HepG2 (cell line): ENCODE data around the gene PLXNA3. TPM values are rescaled to one million over a fixed set of nuclear protein-coding genes. Genes with fewer than 3 reads are reported as not detected.

Source experiments
- ATAC-seq: fragments of 200-7000 bp; cut with Tn5 transposase; 3 replicates; pipeline ENCODE4 v1.9.1; 2020; ENCODE audit warnings: mild to moderate bottlenecking, moderate library complexity
- BruUV-seq: library from RNA; stranded (reverse); fragments of 400-500 nt; replicated peaks from 2 replicates; lab custom pipeline; 2021; lab: Mats Ljungman, UMichigan
- CTCF ChIA-PET: fragments of 300-600 bp; formaldehyde crosslinking; extraction: SDS; loops from one replicate; lab custom pipeline; 2021; ENCODE audit warnings: low total read pairs, inconsistent platforms, low intra/inter-chr PET ratio; lab: Yijun Ruan, JAX
- POLR2A ChIA-PET: fragments of 350-600 bp; sonication (Branson Sonifier 250); formaldehyde crosslinking; loops from one replicate; lab custom pipeline; 2020; ENCODE audit warnings: antibody characterized with exemption, inconsistent platforms; lab: Yijun Ruan, JAX
- DNase-seq: peaks from one replicate; pipeline ENCODE4 v3.0.0-alpha.2; 2015; ENCODE audit warnings: low spot score
- FAIRE-seq: peaks from 3 replicates; lab custom pipeline; 2011; peaks lifted over from hg19 to GRCh38; lab: Jason Lieb, UNC
- H2AFZ ChIP-seq: one replicate; pipeline ENCODE4 v1.6.1; 2011; ENCODE audit warnings: low read length, inconsistent platforms
- H3K27ac ChIP-seq: fragments of 300-600 bp; 3 replicates; pipeline ENCODE4 v1.8.0; 2011; ENCODE audit warnings: mixed run types, mild to moderate bottlenecking, mixed read lengths, low read length, inconsistent platforms; ENCODE audit not compliant: insufficient read depth; ENCODE audit errors: extremely low read length
- H3K27me3 ChIP-seq, 2 experiments: fragments of 200-600 bp in 1 of 2; 2 replicates in 1 of 2; 3 replicates in 1 of 2; pipeline versions ENCODE4 v1.6.0 to v1.8.0; 2011; ENCODE audit warnings: low read length in 2 of 2, mild to moderate bottlenecking in 2 of 2, moderate library complexity in 2 of 2, inconsistent platforms in 1 of 2; ENCODE audit not compliant: insufficient read depth in 2 of 2, control insufficient read depth in 1 of 2
- H3K36me3 ChIP-seq, 2 experiments: fragments of 200-600 bp in 1 of 2; replicated peaks in 1 of 2; 2 replicates in 1 of 2; 3 replicates in 1 of 2; pipeline versions ENCODE4 v1.5.1 to v1.8.0; 2011; ENCODE audit warnings: low read length in 2 of 2, inconsistent platforms in 1 of 2; ENCODE audit not compliant: insufficient read depth in 2 of 2, control insufficient read depth in 1 of 2
- H3K4me1 ChIP-seq: 2 replicates; pipeline ENCODE4 v1.5.1; 2012; ENCODE audit warnings: low read length, inconsistent platforms; ENCODE audit not compliant: insufficient read depth
- H3K4me2 ChIP-seq: 2 replicates; pipeline ENCODE4 v1.6.0; 2011; ENCODE audit warnings: low read depth, low read length, inconsistent platforms
- H3K4me3 ChIP-seq, 3 experiments: fragments of 200-600 bp in 1 of 3; sonication (generic), shearing (Covaris generic) in 1 of 3; replicated peaks in 1 of 3; 2 replicates each; pipeline ENCODE4 v1.5.1; 2011 to 2016; ENCODE audit warnings: low read length in 3 of 3, inconsistent platforms in 2 of 3, low read depth in 2 of 3, mild to moderate bottlenecking in 2 of 3, control low read depth in 1 of 3, mixed read lengths in 1 of 3; ENCODE audit not compliant: insufficient read depth in 1 of 3
- H3K79me2 ChIP-seq: one replicate; pipeline ENCODE4 v1.6.1; 2011; ENCODE audit warnings: low read length, inconsistent platforms; ENCODE audit not compliant: insufficient read depth
- H3K9ac ChIP-seq: 2 replicates; pipeline ENCODE4 v1.6.0; 2011; ENCODE audit warnings: mild to moderate bottlenecking, low read depth, low read length, inconsistent platforms; ENCODE audit not compliant: insufficient read depth
- H3K9me3 ChIP-seq: 2 replicates; pipeline ENCODE4 v1.5.1; 2012; ENCODE audit warnings: mild to moderate bottlenecking, low read length
- H4K20me1 ChIP-seq: 2 replicates; pipeline ENCODE4 v1.6.0; 2011; ENCODE audit warnings: inconsistent platforms, mild to moderate bottlenecking, low read length, moderate library complexity; ENCODE audit not compliant: insufficient read depth
- BRCA1 ChIP-seq: sonication (generic); formaldehyde crosslinking; IDR thresholded peaks from 2 replicates; pipeline ENCODE4 v1.4.0; 2020; ENCODE audit warnings: missing genetic modification reagents
- FOXM1 ChIP-seq: sonication (generic); formaldehyde crosslinking; IDR thresholded peaks from 2 replicates; pipeline ENCODE4 v1.5.0; 2020; ENCODE audit warnings: missing genetic modification reagents
- GMEB1 ChIP-seq: sonication (generic); formaldehyde crosslinking; IDR thresholded peaks from 2 replicates; pipeline ENCODE4 v1.5.1; 2020; ENCODE audit warnings: missing genetic modification reagents, mild to moderate bottlenecking, borderline replicate concordance
- HNF4A ChIP-seq: sonication (generic); formaldehyde crosslinking; IDR thresholded peaks from 2 replicates; pipeline ENCODE4 v1.4.0; 2020; ENCODE audit warnings: missing genetic modification reagents
- MIER3 ChIP-seq: IDR thresholded peaks from 2 replicates; pipeline ENCODE4 v1.6.1; 2016; ENCODE audit warnings: missing compliant biosample characterization, borderline replicate concordance
- PBX3 ChIP-seq: sonication (generic); formaldehyde crosslinking; IDR thresholded peaks from 2 replicates; pipeline ENCODE4 v1.8.1; 2023; ENCODE audit warnings: missing genetic modification reagents, inconsistent platforms, borderline replicate concordance
- SOX5 ChIP-seq: IDR thresholded peaks from 2 replicates; pipeline ENCODE4 v1.6.1; 2016; ENCODE audit warnings: borderline replicate concordance
- TBX2 ChIP-seq: sonication (generic); formaldehyde crosslinking; IDR thresholded peaks from 2 replicates; pipeline ENCODE4 v1.5.0; 2020; ENCODE audit warnings: missing genetic modification reagents, mild to moderate bottlenecking, borderline replicate concordance
- ZBTB7A ChIP-seq: sonication (generic); formaldehyde crosslinking; IDR thresholded peaks from 2 replicates; pipeline ENCODE4 v1.8.0; 2022; ENCODE audit warnings: mild to moderate bottlenecking, missing genetic modification reagents
- ZNF383 ChIP-seq: sonication (generic); formaldehyde crosslinking; IDR thresholded peaks from 2 replicates; pipeline ENCODE4 v1.4.0; 2020; ENCODE audit warnings: missing genetic modification reagents, mild to moderate bottlenecking, borderline replicate concordance
- ZNF430 ChIP-seq: sonication (generic); formaldehyde crosslinking; IDR thresholded peaks from 2 replicates; pipeline ENCODE4 v1.9.0; 2021; ENCODE audit warnings: mild to moderate bottlenecking, missing genetic modification reagents
- ZNF562 ChIP-seq: sonication (generic); formaldehyde crosslinking; IDR thresholded peaks from 2 replicates; pipeline ENCODE4 v1.8.0; 2022; ENCODE audit warnings: missing genetic modification reagents, borderline replicate concordance
- ZSCAN21 ChIP-seq: sonication (generic); formaldehyde crosslinking; IDR thresholded peaks from 2 replicates; pipeline ENCODE4 v1.8.0; 2022; ENCODE audit warnings: mild to moderate bottlenecking, missing genetic modification reagents, moderate library complexity, borderline replicate concordance
- WGBS: methylation state at CpG from one replicate; pipeline ENCODE4 v1.1.6; 2017; ENCODE audit warnings: low lambda C conversion rate; 5-methylcytosine and 5-hydroxymethylcytosine counted together
- in situ Hi-C: cut with HindIII; loops from 2 replicates; pipeline ENCODE4 v1.10.0; 2017; ENCODE audit warnings: low pct_unique_long_range_greater_than_20kb; ENCODE audit not compliant: extremely low pct_ligation_motif_present
- intact Hi-C: fragments of 100-400 bp; cut with micrococcal nuclease; formaldehyde crosslinking; loops from one replicate; pipeline ENCODE4 v1.10.0; 2022; ENCODE audit not compliant: unreplicated experiment
- polyA plus RNA-seq, 8 experiments: library from polyadenylated mRNA; depleted of rRNA in 3 of 8; stranded (reverse) in 7 of 8; unstranded in 1 of 8; fragments of >200 nt; fragmentation: Illumina TruSeq in 4 of 8; extraction: Trizol in 4 of 8; gene quantifications; 2 replicates each; pipeline versions ENCODE4 v1.2.1 to v1.2.3, GENCODE V29; 2011 to 2016; ENCODE audit warnings: low read depth in 4 of 8, missing spikeins in 1 of 8, mixed read lengths in 1 of 8; ENCODE audit not compliant: insufficient read depth in 1 of 8
- total RNA-seq, 5 experiments: library from RNA; depleted of rRNA; stranded (reverse); fragments of >200 nt; fragmentation: Illumina TruSeq; extraction: Trizol; gene quantifications; 2 replicates each; pipeline ENCODE4 v1.2.3, GENCODE V29; 2016; ENCODE audit warnings: low read depth in 1 of 5
- TF ChIP-seq, protein P1 (sequence below): IDR thresholded peaks from 2 replicates; pipeline ENCODE4 v1.6.1; 2016; ENCODE audit warnings: missing biosample characterization, missing genetic modification reagents, low read depth

The PLXNA3 gene
- total and polyA plus RNA-seq, 2 of the 13 experiments (the other 11 are each of a cell fraction or from before 2014, with no cell fraction given) = 5.8 to 20.6 TPM

GRCh38 chrX:154519389-154519788 is 61.3 kb downstream of the PLXNA3 start:
- intact Hi-C loops = no loop called here
- H3K36me3 ChIP-seq = no peaks in the 10 kb centered on the region
- H2AFZ ChIP-seq = no peak overlapping the region
- in situ Hi-C loops = loop anchor here (5.0 kb wide), 1 partner anchor 37 kb away; no protein-coding TSS in a partner anchor
- no peak overlapping the region for H3K4me3 ChIP-seq
- TF ChIP-seq MIER3 (no peak), HNF4A (CRISPR knock-in tag) (no peak), ZNF562 (CRISPR knock-in tag) (no peak), ZNF383 (CRISPR knock-in tag) (no peak), BRCA1 (CRISPR knock-in tag) (no peak), ZBTB7A (CRISPR knock-in tag) (no peak), TBX2 (CRISPR knock-in tag) (no peak), FOXM1 (CRISPR knock-in tag) (no peak), ZNF430 (CRISPR knock-in tag) (no peak), PBX3 (CRISPR knock-in tag) (no peak), ZSCAN21 (CRISPR knock-in tag) (no peak), SOX5 (CRISPR knock-in tag) (no peak), GMEB1 (CRISPR knock-in tag) (no peak)
- TF ChIP-seq, protein P1, sequence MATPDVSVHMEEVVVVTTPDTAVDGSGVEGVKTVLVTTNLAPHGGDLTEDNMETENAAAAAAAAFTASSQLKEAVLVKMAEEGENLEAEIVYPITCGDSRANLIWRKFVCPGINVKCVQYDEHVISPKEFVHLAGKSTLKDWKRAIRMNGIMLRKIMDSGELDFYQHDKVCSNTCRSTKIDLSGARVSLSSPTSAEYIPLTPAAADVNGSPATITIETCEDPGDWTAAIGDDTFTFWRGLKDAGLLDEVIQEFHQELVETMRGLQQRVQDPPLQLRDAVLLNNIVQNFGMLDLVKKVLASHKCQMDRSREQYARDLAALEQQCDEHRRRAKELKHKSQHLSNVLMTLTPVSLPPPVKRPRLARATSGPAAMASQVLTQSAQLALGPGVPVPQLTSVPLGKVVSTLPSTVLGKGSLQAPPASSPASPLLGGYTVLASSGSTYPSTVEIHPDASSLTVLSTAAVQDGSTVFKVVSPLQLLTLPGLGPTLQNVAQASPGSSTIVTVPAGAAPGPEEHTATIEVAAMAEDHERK (CRISPR knock-in tag) = no peak
- H4K20me1 ChIP-seq = no peaks in the 10 kb centered on the region
- 100% methylated on average over 2 of the region's 8 CpGs for WGBS
- no peak overlapping the region for H3K27ac ChIP-seq
- DNase-seq (no peak), ATAC-seq (no peak), FAIRE-seq (no peak)
- ChIA-PET CTCF (no interaction called here), POLR2A (interaction anchor here (3.9 kb wide), 1 partner anchor 8 kb away, joined by 34 read pairs; no protein-coding TSS in a partner anchor)
- no peaks in the 10 kb centered on the region for H3K79me2 ChIP-seq
- peaks cover 27% of the 10 kb centered on the region for H3K4me1 ChIP-seq
- H3K9me3 ChIP-seq = no peaks in the 10 kb centered on the region
- no peak overlapping the region for H3K4me2 ChIP-seq
- no peak overlapping the region for H3K9ac ChIP-seq
- H3K27me3 ChIP-seq = no peaks in the 10 kb centered on the region
- BruUV-seq = no TSS peak
